ENCODE measurements around the gene CREB5. TPM values are rescaled to one million over a fixed set of nuclear protein-coding genes. Genes with fewer than 3 reads are reported as not detected.

Gene CREB5
- polyA plus RNA-seq, 4 donors = 5.7 to 17.0 (median 8.4) TPM

GRCh38 chr7:28474282-28474638 is 61.9 kb downstream of the CREB5 start:
- DNase-seq (ENCODE audit: low read depth in 4 of 4, low spot score in 2 of 4) = no peak

GRCh38 chr7:28474640-28475039 is 62.3 kb downstream of the CREB5 start:
- no peak for DNase-seq (ENCODE audit: low read depth in 4 of 4, low spot score in 2 of 4)

GRCh38 chr7:28477041-28477442 is 64.7 kb downstream of the CREB5 start:
- no peak for DNase-seq (ENCODE audit: low read depth in 4 of 4, low spot score in 2 of 4)

- no peak for DNase-seq (ENCODE audit: low read depth in 4 of 4, low spot score in 2 of 4)
These were observed 66.3 kb downstream of the CREB5 start for GRCh38 chr7:28478656-28479055.

GRCh38 chr7:28479507-28479947 is 67.2 kb downstream of the CREB5 start:
- no peak for DNase-seq (ENCODE audit: low read depth in 4 of 4, low spot score in 2 of 4)

GRCh38 chr7:28480595-28480994 is 68.3 kb downstream of the CREB5 start:
- DNase-seq (ENCODE audit: low read depth in 4 of 4, low spot score in 2 of 4) = no peak

- no peak for DNase-seq (ENCODE audit: low read depth in 4 of 4, low spot score in 2 of 4)
These were observed 69.0 kb downstream of the CREB5 start for GRCh38 chr7:28481091-28481926.

- DNase-seq (ENCODE audit: low read depth in 4 of 4, low spot score in 2 of 4) = no peak
These were observed 70.8 kb downstream of the CREB5 start for GRCh38 chr7:28483112-28483511.

- DNase-seq (ENCODE audit: low read depth in 4 of 4, low spot score in 2 of 4) = no peak
These were observed 71.7 kb downstream of the CREB5 start for GRCh38 chr7:28483908-28484605.

- no peak for DNase-seq (ENCODE audit: low read depth in 4 of 4, low spot score in 2 of 4)
These were observed 72.3 kb downstream of the CREB5 start for GRCh38 chr7:28484606-28484935.

- DNase-seq (ENCODE audit: low read depth in 4 of 4, low spot score in 2 of 4) = no peak
These were observed 75.2 kb downstream of the CREB5 start for GRCh38 chr7:28487487-28487886.

GRCh38 chr7:28488061-28488791 is 75.9 kb downstream of the CREB5 start:
- no peak for DNase-seq (ENCODE audit: low read depth in 4 of 4, low spot score in 2 of 4)

GRCh38 chr7:28490831-28491230 is 78.5 kb downstream of the CREB5 start:
- DNase-seq (ENCODE audit: low read depth in 4 of 4, low spot score in 2 of 4) = no peak

GRCh38 chr7:28493477-28493876 is 81.2 kb downstream of the CREB5 start:
- no peak for DNase-seq (ENCODE audit: low read depth in 4 of 4, low spot score in 2 of 4)

- no peak for DNase-seq (ENCODE audit: low read depth in 4 of 4, low spot score in 2 of 4)
These were observed 84.7 kb downstream of the CREB5 start for GRCh38 chr7:28497009-28497408.

- no peak for DNase-seq (ENCODE audit: low read depth in 4 of 4, low spot score in 2 of 4)
These were observed 86.3 kb downstream of the CREB5 start for GRCh38 chr7:28498636-28499035.

GRCh38 chr7:28500138-28500537 is 87.8 kb downstream of the CREB5 start:
- DNase-seq (ENCODE audit: low read depth in 4 of 4, low spot score in 2 of 4) = no peak

GRCh38 chr7:28502408-28502807 is 90.1 kb downstream of the CREB5 start:
- DNase-seq (ENCODE audit: low read depth in 4 of 4, low spot score in 2 of 4) = no peak

GRCh38 chr7:28503396-28503795 is 91.1 kb downstream of the CREB5 start:
- DNase-seq (ENCODE audit: low read depth in 4 of 4, low spot score in 2 of 4) = no peak

GRCh38 chr7:28505014-28505413 is 92.7 kb downstream of the CREB5 start:
- DNase-seq (ENCODE audit: low read depth in 4 of 4, low spot score in 2 of 4) = no peak

GRCh38 chr7:28505867-28506266 is 93.5 kb downstream of the CREB5 start:
- no peak for DNase-seq (ENCODE audit: low read depth in 4 of 4, low spot score in 2 of 4)
